ENCODE results near the gene MRPS34. TPM values are rescaled to one million over a fixed set of nuclear protein-coding genes. Genes with fewer than 3 reads are reported as not detected.

The MRPS34 gene
- total RNA-seq, 1 donor from 2014 or later, result 75.1 TPM

DNA sequence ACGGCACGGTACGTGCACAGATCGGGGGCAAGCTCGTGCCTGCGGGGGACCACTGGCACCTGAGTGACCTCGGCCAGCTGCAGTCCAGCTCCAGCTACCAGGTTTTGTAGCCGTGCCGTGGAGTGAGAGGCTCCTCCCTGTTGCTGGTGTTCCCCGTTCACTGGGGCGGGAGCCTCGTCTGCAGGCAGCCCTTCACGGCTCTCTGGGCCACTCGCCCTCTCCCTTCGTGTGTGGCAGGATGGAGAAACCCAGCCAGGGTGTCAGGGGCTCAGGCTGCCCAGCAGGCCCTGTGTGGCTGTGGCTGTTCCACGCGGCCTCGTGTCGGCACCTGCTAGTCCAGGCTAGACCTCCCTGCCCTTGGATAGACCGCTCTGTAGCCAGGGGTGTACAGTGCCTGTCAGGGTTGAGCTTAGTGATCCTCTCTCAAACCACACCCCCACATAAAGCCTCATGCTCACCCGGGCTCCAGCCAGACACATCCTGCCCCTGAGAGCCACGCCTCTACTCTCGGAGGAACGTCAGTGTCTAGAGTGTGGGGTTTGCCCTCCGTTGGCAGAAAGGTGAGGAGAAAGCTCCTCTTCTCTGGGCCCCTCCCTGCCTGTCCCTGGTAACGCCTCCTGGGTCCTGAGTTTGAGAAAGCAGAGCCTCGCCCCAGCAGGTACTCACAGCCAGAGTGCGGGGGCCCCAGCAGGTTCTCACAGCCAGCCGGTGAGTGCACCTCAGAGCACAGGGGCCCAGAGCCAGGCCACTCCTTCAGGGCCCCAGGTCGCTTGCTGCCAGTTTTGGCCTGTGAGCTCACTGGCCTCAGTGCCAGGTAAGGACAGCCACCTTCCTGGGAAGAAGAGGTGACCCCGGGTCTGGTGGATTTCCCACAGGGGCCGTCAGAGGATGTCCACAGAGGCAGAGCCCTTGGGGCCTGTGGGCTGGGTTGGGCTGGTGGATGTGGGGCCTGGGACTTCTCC, 29.3 kb downstream of the MRPS34 start:
- H3K4me3 Mint-ChIP-seq (ENCODE audit: unreplicated experiment), result no peak overlapping the region
- H3K27me3 Mint-ChIP-seq (ENCODE audit: unreplicated experiment), result peaks cover 6% of the 10 kb centered on the region
- no peak overlapping the region for H3K27ac Mint-ChIP-seq (ENCODE audit: unreplicated experiment)
- peaks cover 6% of the 10 kb centered on the region for H3K9me3 Mint-ChIP-seq (ENCODE audit: unreplicated experiment)
- TF ChIP-seq, protein P1, sequence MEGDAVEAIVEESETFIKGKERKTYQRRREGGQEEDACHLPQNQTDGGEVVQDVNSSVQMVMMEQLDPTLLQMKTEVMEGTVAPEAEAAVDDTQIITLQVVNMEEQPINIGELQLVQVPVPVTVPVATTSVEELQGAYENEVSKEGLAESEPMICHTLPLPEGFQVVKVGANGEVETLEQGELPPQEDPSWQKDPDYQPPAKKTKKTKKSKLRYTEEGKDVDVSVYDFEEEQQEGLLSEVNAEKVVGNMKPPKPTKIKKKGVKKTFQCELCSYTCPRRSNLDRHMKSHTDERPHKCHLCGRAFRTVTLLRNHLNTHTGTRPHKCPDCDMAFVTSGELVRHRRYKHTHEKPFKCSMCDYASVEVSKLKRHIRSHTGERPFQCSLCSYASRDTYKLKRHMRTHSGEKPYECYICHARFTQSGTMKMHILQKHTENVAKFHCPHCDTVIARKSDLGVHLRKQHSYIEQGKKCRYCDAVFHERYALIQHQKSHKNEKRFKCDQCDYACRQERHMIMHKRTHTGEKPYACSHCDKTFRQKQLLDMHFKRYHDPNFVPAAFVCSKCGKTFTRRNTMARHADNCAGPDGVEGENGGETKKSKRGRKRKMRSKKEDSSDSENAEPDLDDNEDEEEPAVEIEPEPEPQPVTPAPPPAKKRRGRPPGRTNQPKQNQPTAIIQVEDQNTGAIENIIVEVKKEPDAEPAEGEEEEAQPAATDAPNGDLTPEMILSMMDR (IDR thresholded peaks at IDR 0.05; ENCODE audit: partially characterized antibody, unreplicated experiment), result no peak
- H3K36me3 Mint-ChIP-seq (ENCODE audit: unreplicated experiment), result peaks cover 7% of the 10 kb centered on the region
- H3K4me1 Mint-ChIP-seq (ENCODE audit: low read depth, unreplicated experiment), result no peaks in the 10 kb centered on the region
- DNase-seq, result peak; percentile 16

GRCh38 chr16:1741553-1742165, 31.3 kb downstream of the MRPS34 start:
- peaks cover 6% of the 10 kb centered on the region for H3K27me3 Mint-ChIP-seq (ENCODE audit: unreplicated experiment)
- H3K27ac Mint-ChIP-seq (ENCODE audit: unreplicated experiment), result peak overlapping the region; percentile 52
- no peaks in the 10 kb centered on the region for H3K4me1 Mint-ChIP-seq (ENCODE audit: low read depth, unreplicated experiment)
- H3K36me3 Mint-ChIP-seq (ENCODE audit: unreplicated experiment), result peaks cover 7% of the 10 kb centered on the region
- peak overlapping the region; percentile 56 for H3K4me3 Mint-ChIP-seq (ENCODE audit: unreplicated experiment)
- peaks cover 3% of the 10 kb centered on the region for H3K9me3 Mint-ChIP-seq (ENCODE audit: unreplicated experiment)
- peak; percentile 12 for DNase-seq
- TF ChIP-seq, protein P1 (IDR thresholded peaks at IDR 0.05; ENCODE audit: partially characterized antibody, unreplicated experiment), result no peak

GRCh38 chr16:1740781-1741490, 32.0 kb downstream of the MRPS34 start:
- H3K27me3 Mint-ChIP-seq (ENCODE audit: unreplicated experiment), result peaks cover 6% of the 10 kb centered on the region
- H3K4me3 Mint-ChIP-seq (ENCODE audit: unreplicated experiment), result peak overlapping the region; percentile 56
- DNase-seq, result no peak
- H3K4me1 Mint-ChIP-seq (ENCODE audit: low read depth, unreplicated experiment), result no peaks in the 10 kb centered on the region
- TF ChIP-seq, protein P1 (IDR thresholded peaks at IDR 0.05; ENCODE audit: partially characterized antibody, unreplicated experiment), result no peak
- no peak overlapping the region for H3K27ac Mint-ChIP-seq (ENCODE audit: unreplicated experiment)
- peaks cover 3% of the 10 kb centered on the region for H3K9me3 Mint-ChIP-seq (ENCODE audit: unreplicated experiment)
- H3K36me3 Mint-ChIP-seq (ENCODE audit: unreplicated experiment), result peaks cover 7% of the 10 kb centered on the region

GRCh38 chr16:1740234-1740633, 32.7 kb downstream of the MRPS34 start:
- no peak overlapping the region for H3K27ac Mint-ChIP-seq (ENCODE audit: unreplicated experiment)

More at GRCh38 chr16:1740234-1740633, 32.7 kb downstream of the MRPS34 start:
- Mint-ChIP-seq H3K9me3 (ENCODE audit: unreplicated experiment) (peaks cover 3% of the 10 kb centered on the region), H3K27me3 (ENCODE audit: unreplicated experiment) (peaks cover 6% of the 10 kb centered on the region), H3K36me3 (ENCODE audit: unreplicated experiment) (peaks cover 7% of the 10 kb centered on the region), H3K4me1 (ENCODE audit: low read depth, unreplicated experiment) (no peaks in the 10 kb centered on the region), H3K4me3 (ENCODE audit: unreplicated experiment) (no peak overlapping the region)
- DNase-seq, result no peak
- TF ChIP-seq, protein P1 (IDR thresholded peaks at IDR 0.05; ENCODE audit: partially characterized antibody, unreplicated experiment), result no peak
